Measurements from ENCODE around the gene FBXL4.

GRCh38 chr6:98844244-98845210, 103.2 kb downstream of the FBXL4 start:
- TF ChIP-seq, protein P1, sequence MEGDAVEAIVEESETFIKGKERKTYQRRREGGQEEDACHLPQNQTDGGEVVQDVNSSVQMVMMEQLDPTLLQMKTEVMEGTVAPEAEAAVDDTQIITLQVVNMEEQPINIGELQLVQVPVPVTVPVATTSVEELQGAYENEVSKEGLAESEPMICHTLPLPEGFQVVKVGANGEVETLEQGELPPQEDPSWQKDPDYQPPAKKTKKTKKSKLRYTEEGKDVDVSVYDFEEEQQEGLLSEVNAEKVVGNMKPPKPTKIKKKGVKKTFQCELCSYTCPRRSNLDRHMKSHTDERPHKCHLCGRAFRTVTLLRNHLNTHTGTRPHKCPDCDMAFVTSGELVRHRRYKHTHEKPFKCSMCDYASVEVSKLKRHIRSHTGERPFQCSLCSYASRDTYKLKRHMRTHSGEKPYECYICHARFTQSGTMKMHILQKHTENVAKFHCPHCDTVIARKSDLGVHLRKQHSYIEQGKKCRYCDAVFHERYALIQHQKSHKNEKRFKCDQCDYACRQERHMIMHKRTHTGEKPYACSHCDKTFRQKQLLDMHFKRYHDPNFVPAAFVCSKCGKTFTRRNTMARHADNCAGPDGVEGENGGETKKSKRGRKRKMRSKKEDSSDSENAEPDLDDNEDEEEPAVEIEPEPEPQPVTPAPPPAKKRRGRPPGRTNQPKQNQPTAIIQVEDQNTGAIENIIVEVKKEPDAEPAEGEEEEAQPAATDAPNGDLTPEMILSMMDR (IDR thresholded peaks at IDR 0.05; ENCODE audit: borderline replicate concordance, extremely low read depth, low read length, poor library complexity, severe bottlenecking) = no peak
- TF ChIP-seq EZH2 (IDR thresholded peaks at IDR 0.05; ENCODE audit: borderline replicate concordance, low read depth, low read length, severe bottlenecking) = no peak

Measured in DND-41 (cell line).